ENCODE results near the gene PRPF38B.
"Not testable (repeated sequence)": the region's sequence is repeated elsewhere in the genome, so short reads cannot be mapped to it uniquely, and the experiment has no call there.

The PRPF38B gene, protein sequence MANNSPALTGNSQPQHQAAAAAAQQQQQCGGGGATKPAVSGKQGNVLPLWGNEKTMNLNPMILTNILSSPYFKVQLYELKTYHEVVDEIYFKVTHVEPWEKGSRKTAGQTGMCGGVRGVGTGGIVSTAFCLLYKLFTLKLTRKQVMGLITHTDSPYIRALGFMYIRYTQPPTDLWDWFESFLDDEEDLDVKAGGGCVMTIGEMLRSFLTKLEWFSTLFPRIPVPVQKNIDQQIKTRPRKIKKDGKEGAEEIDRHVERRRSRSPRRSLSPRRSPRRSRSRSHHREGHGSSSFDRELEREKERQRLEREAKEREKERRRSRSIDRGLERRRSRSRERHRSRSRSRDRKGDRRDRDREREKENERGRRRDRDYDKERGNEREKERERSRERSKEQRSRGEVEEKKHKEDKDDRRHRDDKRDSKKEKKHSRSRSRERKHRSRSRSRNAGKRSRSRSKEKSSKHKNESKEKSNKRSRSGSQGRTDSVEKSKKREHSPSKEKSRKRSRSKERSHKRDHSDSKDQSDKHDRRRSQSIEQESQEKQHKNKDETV

GRCh38 chr1:108691942-108692723 is at the start of gene PRPF38B:
Gene PRPF38B, plus strand, starts transcription at chr1:108692310. Its CDS starts 282 bp downstream, at chr1:108692592.
- DNase-seq (ENCODE audit: low read depth in 2 of 2, low spot score in 1 of 2) = peak; percentile 80 to 88

DNA sequence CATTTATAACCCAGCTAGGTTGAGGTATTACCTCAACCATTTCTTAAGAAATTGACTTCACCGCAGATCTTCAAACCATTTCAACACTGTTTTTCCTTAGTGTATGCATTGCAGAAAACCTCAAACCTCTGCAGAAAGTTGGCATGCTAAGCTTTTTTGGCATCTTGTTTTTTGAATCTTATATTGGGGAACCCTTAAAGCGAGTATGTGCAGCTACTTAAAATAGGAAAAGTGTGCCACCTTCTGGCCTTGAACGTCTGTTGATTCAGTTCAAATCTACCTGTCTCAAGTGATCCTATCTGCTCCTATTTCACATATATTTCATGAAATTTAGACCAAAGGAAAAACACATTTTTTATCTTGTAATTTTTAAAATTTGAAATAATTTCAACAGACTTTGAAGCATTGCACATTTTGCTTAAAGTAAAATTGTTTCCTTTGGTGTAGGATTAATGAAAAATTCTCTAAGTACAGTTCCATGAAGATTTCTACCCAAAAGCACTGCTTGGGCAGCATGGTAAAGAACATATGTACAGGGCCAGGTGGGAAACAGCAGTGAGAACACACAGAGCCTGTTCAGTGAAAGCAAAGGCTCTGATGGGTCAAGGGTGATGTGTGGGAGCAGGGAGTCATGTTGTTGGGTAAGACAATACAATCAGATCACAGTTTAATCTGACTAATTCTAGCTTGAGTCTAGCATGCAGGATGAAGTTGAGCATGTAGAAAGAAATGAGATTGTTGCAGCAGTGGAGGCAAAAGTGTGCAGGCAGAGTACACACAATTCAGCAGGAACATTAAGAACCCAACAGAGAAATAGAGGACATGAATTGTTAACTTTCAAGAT is 48.4 kb upstream of the PRPF38B start:
- DNase-seq (ENCODE audit: low read depth in 2 of 2, low spot score in 1 of 2) = peak in 1 of 2 donors; percentile 21

- no peak for DNase-seq (ENCODE audit: low read depth in 2 of 2, low spot score in 1 of 2)
Observed at GRCh38 chr1:108644984-108645383, 47.1 kb upstream of the PRPF38B start.

DNA sequence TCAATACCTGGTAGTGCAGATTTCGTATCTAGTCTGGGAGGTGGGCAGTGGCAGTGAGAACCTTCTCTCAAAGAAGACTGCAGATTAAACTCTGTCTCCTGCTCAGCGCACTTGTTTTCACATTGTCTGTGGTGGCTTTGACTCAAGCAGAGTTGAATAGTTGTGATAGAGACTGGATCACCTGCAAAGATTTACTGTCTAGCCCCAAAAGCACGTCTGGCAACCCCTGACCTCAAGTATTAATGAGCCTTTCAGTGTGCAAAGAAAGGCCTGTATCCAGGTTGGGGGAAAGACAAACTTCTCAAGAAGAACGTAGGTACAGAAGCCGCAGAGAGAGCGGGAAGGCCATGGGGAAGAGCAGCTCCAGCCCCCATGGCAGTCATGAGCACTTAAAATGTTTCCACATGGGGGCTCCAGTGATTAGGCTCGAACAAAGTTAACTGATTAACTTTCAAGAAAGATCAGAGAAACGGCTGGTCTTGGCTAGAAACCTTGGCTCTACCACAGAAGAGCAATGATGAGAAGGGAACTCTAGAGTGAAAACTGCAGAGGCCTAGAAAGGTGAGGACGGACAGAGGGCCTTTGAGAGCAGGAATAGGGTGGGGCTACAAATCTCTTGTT is 46.4 kb upstream of the PRPF38B start:
- no peak for DNase-seq (ENCODE audit: low read depth in 2 of 2, low spot score in 1 of 2)

DNA sequence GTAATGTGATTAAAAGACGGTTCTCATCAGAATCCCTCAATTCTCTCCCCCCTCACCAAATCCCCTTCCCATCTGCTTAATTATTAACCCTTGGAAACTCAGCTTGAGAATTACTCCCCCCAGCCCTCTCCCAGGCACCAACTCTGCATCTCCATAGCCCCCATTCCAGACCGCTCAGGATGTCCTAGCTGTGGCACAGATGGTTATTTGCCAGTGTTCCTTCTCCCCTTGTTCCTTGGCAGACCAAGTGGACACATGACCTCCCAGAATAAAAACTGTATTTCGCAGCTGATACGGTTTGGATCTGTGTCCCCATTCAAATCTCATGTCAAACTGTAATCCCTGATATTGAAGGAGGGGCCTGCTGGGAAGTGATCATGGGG is 45.9 kb upstream of the PRPF38B start:
- DNase-seq (ENCODE audit: low read depth in 2 of 2, low spot score in 1 of 2) = no peak

DNA sequence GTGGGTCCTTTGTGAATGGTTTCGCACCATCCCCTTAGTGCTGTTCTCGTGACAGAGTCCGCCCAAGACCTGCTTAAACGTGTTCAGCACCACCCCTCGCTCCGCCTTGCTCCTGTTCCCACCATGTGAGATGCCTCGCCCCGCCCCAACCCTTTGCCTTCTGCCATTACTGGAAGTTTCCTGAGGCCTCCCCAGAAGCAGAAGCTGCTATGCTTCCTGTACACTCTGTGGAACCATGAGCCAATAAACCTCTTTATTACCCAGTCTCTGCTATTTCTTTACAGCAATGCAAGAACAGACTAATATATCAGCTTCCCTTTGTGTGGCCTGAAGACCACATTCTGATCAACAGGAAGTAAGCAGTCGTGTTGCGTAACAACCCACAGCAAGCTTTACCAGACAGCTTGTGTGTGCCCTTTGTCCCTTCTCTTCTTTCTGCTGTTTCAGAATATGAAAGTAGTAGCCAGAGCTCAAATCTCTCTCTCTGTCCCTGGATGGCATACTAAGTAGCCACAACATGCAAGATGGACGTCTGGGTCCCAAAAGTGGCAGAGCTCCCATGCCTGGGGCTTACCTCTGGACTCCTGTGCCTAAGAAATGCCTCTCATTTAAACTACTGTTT is 45.4 kb upstream of the PRPF38B start:
- DNase-seq (ENCODE audit: low read depth in 2 of 2, low spot score in 1 of 2) = peak; percentile 63 to 69

DNA sequence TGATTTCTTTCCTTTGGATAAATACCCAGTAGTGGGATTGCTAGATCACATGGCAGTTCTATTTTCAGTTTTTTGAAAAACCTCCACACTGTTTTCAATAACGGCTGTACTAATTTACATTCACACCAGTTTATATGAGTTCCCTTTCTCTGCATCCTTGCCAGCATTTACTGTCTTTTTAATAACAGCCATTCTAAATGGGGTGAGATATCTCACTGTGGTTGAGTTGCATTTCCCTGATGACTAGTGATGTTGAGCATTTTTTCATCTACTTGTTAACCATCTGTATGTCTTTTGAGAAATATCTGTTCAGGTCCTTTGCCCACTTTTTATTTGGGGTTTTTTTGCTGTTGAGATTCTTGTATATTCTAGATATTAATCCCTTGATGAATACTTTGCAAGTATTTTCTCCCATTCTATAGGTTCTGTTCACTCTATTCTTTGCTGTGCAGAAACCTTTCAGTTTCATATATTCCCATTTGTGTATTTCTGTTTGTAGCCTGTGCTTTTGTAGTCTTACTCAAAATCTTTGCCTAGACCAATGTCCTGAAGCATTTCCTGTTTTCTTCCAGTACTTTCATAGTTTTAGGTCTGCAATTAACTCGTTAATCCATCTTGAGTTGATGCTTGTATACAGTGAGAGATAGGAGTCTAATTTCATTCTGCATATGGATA is 38.5 kb upstream of the PRPF38B start:
- DNase-seq (ENCODE audit: low read depth in 2 of 2, low spot score in 1 of 2) = no peak

DNA sequence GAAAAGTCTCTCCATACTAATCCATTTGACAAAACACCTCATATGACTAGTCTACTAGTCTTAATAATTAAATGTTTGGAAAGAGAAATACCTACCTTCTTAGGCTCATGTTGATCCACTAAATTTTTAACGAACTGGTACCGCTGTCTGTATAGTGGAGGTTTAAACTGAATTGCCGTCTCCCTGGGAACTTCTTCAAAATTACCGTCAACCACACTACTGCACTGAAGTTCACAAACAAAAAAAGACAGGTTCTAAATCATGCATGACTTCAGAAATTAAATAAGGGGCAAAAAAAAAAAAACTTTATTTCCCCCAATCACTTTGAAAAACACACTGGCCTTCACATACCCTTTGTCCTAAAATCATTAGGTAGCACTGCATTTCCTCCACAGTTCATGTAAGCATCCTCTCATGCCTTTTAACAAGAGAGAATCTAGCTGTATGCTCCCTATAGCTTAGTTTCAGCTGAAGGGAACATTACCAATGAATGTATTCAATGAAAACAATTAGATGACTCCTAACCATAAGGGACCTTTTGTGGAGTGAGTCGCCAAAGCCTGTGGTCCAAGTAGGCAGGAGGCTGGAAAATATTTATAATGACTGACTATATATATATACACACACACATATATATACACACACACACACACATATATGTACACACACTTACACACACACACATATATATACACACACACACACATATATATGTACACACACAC is 34.6 kb upstream of the PRPF38B start:
- no peak for DNase-seq (ENCODE audit: low read depth in 2 of 2, low spot score in 1 of 2)

- DNase-seq (ENCODE audit: low read depth in 2 of 2, low spot score in 1 of 2) = peak; percentile 47 to 62
Observed at GRCh38 chr1:108661030-108661609, 31.0 kb upstream of the PRPF38B start, which contains the start of gene HENMT1. Gene HENMT1, minus strand, starts transcription at chr1:108661093. Its CDS starts 1,209 bp downstream, at chr1:108659884.

DNA sequence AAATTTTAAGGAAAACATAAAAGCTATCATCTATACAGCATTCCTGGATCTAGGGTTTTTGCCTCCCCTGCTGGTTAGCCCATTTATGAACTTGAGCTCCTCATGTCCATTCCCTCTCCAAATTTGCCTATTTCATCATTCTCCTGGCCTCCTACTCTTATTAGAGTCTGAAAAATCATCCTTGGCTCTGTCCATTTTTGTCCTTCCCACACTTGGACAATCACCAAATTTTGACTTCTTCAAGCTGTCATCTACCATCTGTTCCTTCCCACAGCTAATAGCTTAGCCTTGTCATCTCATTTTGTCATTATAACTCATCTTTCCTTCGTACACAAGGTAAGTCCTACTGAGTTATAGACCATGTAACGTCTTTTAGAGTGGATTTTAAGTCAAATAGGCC is 29.0 kb upstream of the PRPF38B start:
- no peak for DNase-seq (ENCODE audit: low read depth in 2 of 2, low spot score in 1 of 2)

GRCh38 chr1:108664481-108664880 is 27.6 kb upstream of the PRPF38B start:
- no peak for DNase-seq (ENCODE audit: low read depth in 2 of 2, low spot score in 1 of 2)

DNA sequence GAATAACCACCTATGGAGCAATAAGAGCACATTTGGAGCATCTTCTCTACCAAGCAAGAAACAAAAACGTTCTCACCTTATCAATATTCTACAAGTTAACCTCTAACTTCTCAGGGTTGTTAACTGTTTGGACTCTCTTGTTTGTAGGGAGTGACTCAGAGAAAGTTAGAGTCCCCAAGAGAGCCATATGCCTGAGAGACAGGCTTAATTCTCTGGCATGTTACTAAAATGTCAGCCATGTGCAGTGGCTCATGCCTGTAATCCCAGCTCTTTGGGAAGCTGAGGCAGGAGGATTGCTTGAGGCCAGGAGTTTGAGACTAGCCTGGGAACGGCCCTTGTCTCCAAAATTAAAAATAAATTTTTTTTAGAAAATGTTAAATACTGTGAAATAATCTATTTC is 27.0 kb upstream of the PRPF38B start:
- DNase-seq (ENCODE audit: low read depth in 2 of 2, low spot score in 1 of 2) = no peak

GRCh38 chr1:108665771-108666170 is 26.3 kb upstream of the PRPF38B start:
- DNase-seq (ENCODE audit: low read depth in 2 of 2, low spot score in 1 of 2) = no peak

GRCh38 chr1:108667422-108667821 is 24.7 kb upstream of the PRPF38B start:
- not testable (repeated sequence) for DNase-seq (ENCODE audit: low read depth in 2 of 2, low spot score in 1 of 2)

DNA sequence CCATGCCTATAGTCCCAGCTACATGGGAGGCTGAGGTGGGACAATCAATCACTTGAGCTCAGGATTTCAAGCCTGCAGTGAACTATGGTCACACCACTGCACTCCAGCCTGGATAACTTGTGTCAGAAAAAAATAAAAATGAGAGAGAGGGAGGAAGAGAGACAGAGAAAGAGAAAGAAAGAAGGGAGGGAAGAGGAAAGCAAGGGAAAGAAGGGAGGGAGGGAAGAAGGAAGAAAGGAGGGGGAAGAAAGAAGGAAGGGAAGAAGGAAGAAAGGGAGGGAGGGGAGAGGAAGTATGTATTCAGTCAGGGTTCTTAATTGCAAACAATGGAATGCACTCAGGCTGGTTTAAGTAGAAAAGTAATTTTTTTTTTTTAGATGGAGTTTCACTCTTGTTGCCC is 23.3 kb upstream of the PRPF38B start:
- no peak for DNase-seq (ENCODE audit: low read depth in 2 of 2, low spot score in 1 of 2)

- no peak for DNase-seq (ENCODE audit: low read depth in 2 of 2, low spot score in 1 of 2)
Observed at GRCh38 chr1:108669679-108670078, 22.4 kb upstream of the PRPF38B start.

- DNase-seq (ENCODE audit: low read depth in 2 of 2, low spot score in 1 of 2) = no peak
Observed at GRCh38 chr1:108670131-108670773, 21.9 kb upstream of the PRPF38B start.

DNA sequence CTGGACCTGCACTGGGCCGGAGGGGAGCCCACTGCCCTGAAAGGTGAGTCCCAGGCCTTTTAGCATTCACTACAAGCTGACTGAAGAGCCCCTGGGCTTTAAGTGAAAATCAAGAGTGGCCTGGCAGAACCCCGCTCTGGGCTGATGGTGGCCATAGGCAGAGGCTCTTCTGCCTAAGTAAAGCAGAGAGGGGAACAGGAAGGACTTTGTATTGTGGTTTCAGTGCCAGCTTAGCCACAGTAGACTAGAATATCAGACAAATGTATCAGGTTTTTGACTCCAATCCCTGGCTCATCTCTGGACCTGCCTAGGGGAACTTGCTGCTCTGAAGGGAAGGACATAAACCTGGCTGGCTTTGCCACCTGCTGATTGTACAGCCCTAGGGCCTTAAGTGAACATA is 21.0 kb upstream of the PRPF38B start:
- DNase-seq (ENCODE audit: low read depth in 2 of 2, low spot score in 1 of 2) = no peak
